GM18519 (cell line): ENCODE results near the gene SMARCA4.
"Not testable (repeated sequence)": the region's sequence is repeated elsewhere in the genome, so short reads cannot be mapped to it uniquely, and the experiment has no call there.

Source experiments
- ATAC-seq: cut with Tn5 transposase; IDR thresholded peaks from one replicate; pipeline ENCODE4 v1.9.1; 2021; ENCODE audit warnings: mild to moderate bottlenecking, moderate library complexity; ENCODE audit not compliant: unreplicated experiment, low FRiP score

The SMARCA4 gene

GRCh38 chr19:11059511-11060358, 98.9 kb downstream of the SMARCA4 start:
- no peak for ATAC-seq

- ATAC-seq: no peak
Measured at GRCh38 chr19:11061952-11062351, 101.1 kb downstream of the SMARCA4 start.

DNA sequence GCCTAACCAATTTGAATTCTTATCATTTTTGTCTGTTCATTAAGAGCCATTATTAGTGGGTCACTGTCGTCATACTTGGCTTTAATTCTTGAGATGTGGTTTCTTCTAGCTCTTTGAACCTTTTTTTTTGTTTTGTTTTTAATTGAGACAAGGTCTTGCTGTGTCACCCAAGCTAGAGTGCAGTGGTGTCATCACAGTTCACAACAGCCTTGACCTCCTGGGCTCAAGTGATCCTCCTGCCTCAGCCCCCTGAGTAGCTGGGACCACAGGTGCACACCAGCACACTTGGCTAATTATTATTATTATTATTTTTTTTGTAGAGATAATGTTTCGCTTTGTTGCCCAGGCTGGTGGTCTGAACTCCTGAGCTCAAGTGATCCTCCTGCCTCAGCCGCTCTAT, 102.6 kb downstream of the SMARCA4 start:
- no peak for ATAC-seq

DNA sequence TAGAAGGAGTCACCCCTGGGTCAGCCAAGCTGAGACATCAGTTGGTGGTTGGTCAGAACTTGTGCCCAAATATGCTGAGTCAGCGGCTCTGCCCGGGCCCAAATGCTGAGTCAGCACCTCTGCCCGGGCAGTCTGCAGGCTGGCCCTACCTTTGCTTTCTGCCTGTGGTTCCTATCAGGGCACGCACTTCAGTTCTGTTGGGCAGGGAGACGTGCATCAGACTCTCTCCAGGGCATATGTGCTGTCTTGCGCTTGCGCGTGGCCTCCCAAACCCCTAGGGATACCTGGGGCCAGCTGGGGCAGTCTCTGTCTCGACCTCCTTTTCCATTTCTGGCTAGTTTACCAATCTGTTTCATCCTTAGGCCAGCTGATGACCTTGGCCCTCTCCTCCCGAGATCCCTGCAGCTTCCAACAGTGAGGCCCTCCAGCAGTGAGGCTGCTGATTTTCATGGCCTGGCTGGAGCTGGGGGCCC, 104.0 kb downstream of the SMARCA4 start:
- ATAC-seq: no peak

DNA sequence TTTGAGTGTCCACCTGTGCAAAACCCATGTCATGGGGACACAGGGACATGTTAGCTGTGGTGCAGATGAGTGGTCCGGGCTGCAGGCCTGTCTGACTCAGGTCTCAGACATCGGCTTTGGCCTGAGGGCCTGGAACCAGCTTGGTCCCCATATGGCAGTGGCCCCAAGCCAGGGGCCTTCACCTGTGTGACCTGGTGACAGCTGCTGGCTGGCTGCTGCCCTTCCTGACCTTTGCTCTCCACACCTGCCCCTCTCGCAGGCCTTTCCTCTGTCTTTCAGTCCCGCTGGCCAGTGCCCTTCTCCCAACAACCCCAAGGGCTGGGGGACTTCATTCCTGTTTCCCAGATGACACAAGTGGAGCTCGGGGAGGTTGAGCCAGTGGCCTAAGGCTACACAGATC, 105.5 kb downstream of the SMARCA4 start:
- no peak for ATAC-seq

GRCh38 chr19:11067356-11068113, 106.7 kb downstream of the SMARCA4 start:
- no peak for ATAC-seq

- no peak for ATAC-seq
Measured at GRCh38 chr19:11069561-11069960, 108.7 kb downstream of the SMARCA4 start.

GRCh38 chr19:11070123-11070522, 109.3 kb downstream of the SMARCA4 start:
- no peak for ATAC-seq

GRCh38 chr19:11073568-11073967, 112.7 kb downstream of the SMARCA4 start:
- ATAC-seq: no peak

DNA sequence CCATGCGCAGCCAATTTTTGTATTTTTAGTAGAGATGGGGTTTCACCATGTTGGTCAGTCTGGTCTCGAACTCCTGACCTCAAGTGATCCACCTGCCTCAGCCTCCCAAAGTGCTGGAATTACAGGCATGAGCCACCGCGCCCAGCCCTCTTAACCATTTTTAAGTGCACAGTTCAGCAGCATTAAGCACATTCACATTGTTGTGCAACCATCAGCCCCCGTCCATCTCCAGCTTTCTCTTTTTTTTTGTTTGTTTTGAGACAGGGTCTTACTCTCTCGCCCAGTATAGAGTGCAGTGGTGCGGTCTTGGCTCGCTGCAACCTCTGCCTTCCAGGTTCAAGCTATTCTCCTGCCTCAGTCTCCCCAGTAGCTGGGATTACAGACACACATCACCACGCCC, 116.0 kb downstream of the SMARCA4 start:
- ATAC-seq: not testable (repeated sequence)

- no peak for ATAC-seq
Measured at GRCh38 chr19:11078893-11079292, 118.1 kb downstream of the SMARCA4 start.

- ATAC-seq: no peak
Measured at GRCh38 chr19:11079999-11080398, 119.2 kb downstream of the SMARCA4 start.

- no peak for ATAC-seq
Measured at GRCh38 chr19:11087870-11088505, 127.2 kb downstream of the SMARCA4 start.

- no peak for ATAC-seq
Measured at GRCh38 chr19:11088506-11089253, 127.8 kb downstream of the SMARCA4 start.

DNA sequence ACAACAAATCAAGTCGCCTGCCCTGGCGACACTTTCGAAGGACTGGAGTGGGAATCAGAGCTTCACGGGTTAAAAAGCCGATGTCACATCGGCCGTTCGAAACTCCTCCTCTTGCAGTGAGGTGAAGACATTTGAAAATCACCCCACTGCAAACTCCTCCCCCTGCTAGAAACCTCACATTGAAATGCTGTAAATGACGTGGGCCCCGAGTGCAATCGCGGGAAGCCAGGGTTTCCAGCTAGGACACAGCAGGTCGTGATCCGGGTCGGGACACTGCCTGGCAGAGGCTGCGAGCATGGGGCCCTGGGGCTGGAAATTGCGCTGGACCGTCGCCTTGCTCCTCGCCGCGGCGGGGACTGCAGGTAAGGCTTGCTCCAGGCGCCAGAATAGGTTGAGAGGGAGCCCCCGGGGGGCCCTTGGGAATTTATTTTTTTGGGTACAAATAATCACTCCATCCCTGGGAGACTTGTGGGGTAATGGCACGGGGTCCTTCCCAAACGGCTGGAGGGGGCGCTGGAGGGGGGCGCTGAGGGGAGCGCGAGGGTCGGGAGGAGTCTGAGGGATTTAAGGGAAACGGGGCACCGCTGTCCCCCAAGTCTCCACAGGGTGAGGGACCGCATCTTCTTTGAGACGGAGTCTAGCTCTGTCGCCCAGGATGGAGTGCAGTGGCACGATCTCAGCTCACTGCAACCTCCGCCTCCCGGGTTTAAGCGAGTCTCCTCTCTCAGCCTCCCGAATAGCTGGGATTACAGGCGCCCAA, 128.6 kb downstream of the SMARCA4 start, which contains the start of gene LDLR:
Gene LDLR, plus strand, starts transcription at position 210 of the 760 bp plus-strand sequence. Its CDS starts 86 bp downstream, at position 296.
- ATAC-seq: no peak

DNA sequence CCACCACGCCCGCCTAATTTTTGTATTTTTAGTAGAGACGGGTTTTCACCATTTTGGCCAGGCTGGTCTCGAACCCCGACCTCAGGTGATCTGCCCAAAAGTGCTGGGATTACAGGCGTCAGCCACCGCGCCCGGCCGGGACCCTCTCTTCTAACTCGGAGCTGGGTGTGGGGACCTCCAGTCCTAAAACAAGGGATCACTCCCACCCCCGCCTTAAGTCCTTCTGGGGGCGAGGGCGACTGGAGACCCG, 129.1 kb downstream of the SMARCA4 start:
- ATAC-seq: not testable (repeated sequence)

DNA sequence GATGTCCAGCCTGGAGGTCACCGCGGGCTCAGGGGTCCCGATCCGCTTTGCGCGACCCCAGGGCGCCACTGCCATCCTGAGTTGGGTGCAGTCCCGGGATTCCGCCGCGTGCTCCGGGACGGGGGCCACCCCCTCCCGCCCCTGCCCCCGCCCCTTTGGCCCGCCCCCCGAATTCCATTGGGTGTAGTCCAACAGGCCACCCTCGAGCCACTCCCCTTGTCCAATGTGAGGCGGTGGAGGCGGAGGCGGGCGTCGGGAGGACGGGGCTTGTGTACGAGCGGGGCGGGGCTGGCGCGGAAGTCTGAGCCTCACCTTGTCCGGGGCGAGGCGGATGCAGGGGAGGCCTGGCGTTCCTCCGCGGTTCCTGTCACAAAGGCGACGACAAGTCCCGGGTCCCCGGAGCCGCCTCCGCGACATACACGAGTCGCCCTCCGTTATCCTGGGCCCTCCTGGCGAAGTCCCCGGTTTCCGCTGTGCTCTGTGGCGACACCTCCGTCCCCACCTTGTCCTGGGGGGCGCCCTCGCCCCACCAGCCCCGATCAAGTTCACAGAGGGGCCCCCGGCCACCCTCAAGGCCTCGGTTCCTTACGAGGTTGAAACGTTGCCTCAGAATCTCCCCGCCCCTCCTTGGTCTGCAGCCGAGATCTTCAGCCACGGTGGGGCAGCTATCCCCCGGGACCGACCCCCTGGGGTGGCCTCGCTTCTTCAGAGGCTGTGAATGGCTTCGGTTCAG, 129.6 kb downstream of the SMARCA4 start:
- ATAC-seq: peak; percentile 44

GRCh38 chr19:11090997-11091702, 130.3 kb downstream of the SMARCA4 start:
- no peak for ATAC-seq
